ENCODE results near the gene CLDN3. TPM values are rescaled to one million over a fixed set of nuclear protein-coding genes. Genes with fewer than 3 reads are reported as not detected.

Gene CLDN3
- total and polyA plus RNA-seq, 10 of the 15 experiments (the other 5 are each of a cell fraction or from before 2014, with no cell fraction given) = 0.05 TPM; not detected in 9

GRCh38 chr7:73779517-73779916, 9.4 kb upstream of the CLDN3 start (continued):
- TF ChIP-seq CEBPB (IDR thresholded peaks at IDR 0.05; ENCODE audit: borderline replicate concordance in 1 of 2, low read depth in 2 of 2, low read length in 2 of 2) = no peak

DNA sequence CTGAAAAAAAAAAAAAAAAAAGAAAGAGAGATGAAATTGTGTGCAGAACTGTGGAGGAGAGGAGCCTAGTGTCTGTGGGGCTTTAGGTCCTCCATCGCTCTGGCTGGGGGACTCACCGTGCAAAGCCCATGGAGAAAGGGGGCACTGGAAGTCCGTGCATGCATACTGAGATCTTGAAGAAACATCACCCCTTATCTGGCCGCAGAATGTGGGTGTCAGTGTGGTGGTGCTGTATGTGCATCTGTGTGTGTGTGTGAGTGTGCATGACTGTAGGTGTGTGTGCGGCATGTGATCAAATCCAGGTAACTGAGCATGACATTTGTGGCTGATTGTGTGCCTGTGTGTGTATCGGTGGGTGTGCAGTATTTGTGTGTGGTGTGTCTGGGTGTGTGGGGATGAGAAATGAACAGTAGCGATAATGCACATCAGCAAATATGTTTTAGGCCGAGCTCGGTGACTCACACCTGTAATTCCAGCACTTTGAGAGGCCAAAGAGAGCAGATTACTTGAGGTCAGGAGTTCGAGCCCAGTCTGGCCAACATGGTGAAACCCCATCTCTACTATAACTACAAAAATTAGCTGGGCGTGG, 8.8 kb upstream of the CLDN3 start:
- SMC1A ChIA-PET (ENCODE audit: uncharacterized antibody, unreplicated experiment) = no interaction called here
- BruUV-seq (replicated peaks) = no TSS peak
- intact Hi-C loops (cut with micrococcal nuclease; ENCODE audit: unreplicated experiment) (no loop called here), in situ Hi-C loops (cut with MboI) (no loop called here)
- Histone ChIP-seq H4K20me1 (ENCODE audit: control insufficient read depth, insufficient read depth) (no peaks in the 10 kb centered on the region), H3K27ac (ENCODE audit: control insufficient read depth, insufficient read depth) (no peak overlapping the region), H3K79me2 (ENCODE audit: control insufficient read depth, insufficient read depth, low read length) (no peaks in the 10 kb centered on the region), H3K4me2 (ENCODE audit: control insufficient read depth, insufficient read depth) (no peak overlapping the region), H3K4me1 (ENCODE audit: control insufficient read depth, insufficient read depth, low read length) (peaks cover 3% of the 10 kb centered on the region; the same call in 1 of the 2 replicates), H2AFZ (ENCODE audit: control insufficient read depth, low read depth, low read length) (no peak overlapping the region), H3K9ac (ENCODE audit: control insufficient read depth, insufficient read depth, low read length) (no peak overlapping the region), H3K4me3 (no peak overlapping the region), H3K9me3 (replicated peaks; ENCODE audit: control insufficient read depth, insufficient read depth, low read length) (no peaks in the 10 kb centered on the region; the same call in 2 of the 3 replicates), H3K27me3 (replicated peaks in 1 of 2; ENCODE audit: control insufficient read depth in 2 of 2, insufficient read depth in 2 of 2, low read length in 1 of 2) (no peaks in the 10 kb centered on the region), H3K36me3 (ENCODE audit: control insufficient read depth in 2 of 2, insufficient read depth in 2 of 2, low read length in 1 of 2) (no peaks in the 10 kb centered on the region)
- POLR2A ChIA-PET = no interaction called here
- ATAC-seq (no peak), FAIRE-seq (no peak), DNase-seq (ENCODE audit: low read depth, low spot score) (no peak)
- CTCF ChIA-PET = no interaction called here
- 62% methylated on average over 11 of the region's 11 CpGs for WGBS (ENCODE audit: insufficient coverage, insufficient replicate concordance, low lambda C conversion rate, missing lambda C conversion rate)
- RAD21 ChIA-PET (ENCODE audit: unreplicated experiment) = no interaction called here
- peak; percentile 64 for TF ChIP-seq BCL3 (IDR thresholded peaks at IDR 0.05; ENCODE audit: borderline replicate concordance, insufficient read depth, low read depth, low read length, poor library complexity, severe bottlenecking)
- TF ChIP-seq NFYA (IDR thresholded peaks at IDR 0.05; ENCODE audit: borderline replicate concordance, low read depth, low read length) = no peak
- TF ChIP-seq, protein P1, sequence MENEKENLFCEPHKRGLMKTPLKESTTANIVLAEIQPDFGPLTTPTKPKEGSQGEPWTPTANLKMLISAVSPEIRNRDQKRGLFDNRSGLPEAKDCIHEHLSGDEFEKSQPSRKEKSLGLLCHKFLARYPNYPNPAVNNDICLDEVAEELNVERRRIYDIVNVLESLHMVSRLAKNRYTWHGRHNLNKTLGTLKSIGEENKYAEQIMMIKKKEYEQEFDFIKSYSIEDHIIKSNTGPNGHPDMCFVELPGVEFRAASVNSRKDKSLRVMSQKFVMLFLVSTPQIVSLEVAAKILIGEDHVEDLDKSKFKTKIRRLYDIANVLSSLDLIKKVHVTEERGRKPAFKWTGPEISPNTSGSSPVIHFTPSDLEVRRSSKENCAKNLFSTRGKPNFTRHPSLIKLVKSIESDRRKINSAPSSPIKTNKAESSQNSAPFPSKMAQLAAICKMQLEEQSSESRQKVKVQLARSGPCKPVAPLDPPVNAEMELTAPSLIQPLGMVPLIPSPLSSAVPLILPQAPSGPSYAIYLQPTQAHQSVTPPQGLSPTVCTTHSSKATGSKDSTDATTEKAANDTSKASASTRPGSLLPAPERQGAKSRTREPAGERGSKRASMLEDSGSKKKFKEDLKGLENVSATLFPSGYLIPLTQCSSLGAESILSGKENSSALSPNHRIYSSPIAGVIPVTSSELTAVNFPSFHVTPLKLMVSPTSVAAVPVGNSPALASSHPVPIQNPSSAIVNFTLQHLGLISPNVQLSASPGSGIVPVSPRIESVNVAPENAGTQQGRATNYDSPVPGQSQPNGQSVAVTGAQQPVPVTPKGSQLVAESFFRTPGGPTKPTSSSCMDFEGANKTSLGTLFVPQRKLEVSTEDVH (IDR thresholded peaks at IDR 0.05; ENCODE audit: low read depth, partially characterized antibody) = no peak

All from GM12878 (cell line).